Lung (tissue), 12 donors: Measurements from ENCODE around the gene BIN1. TPM values are rescaled to one million over a fixed set of nuclear protein-coding genes. Genes with fewer than 3 reads are reported as not detected.

Experiments
- ATAC-seq: fragments of 200-7000 bp; cut with Tn5 transposase; one replicate; pipeline ENCODE4 v1.9.1; 2020; ENCODE audit warnings: moderate number of reproducible peaks; ENCODE audit not compliant: insufficient read depth, low FRiP score
- DNase-seq, 3 donors: peaks; one replicate each; pipeline ENCODE4 v3.0.0-alpha.2; 2013 to 2017
- H3K27ac ChIP-seq, 2 donors: one replicate each; pipeline ENCODE4 v1.5.1; 2013; ENCODE audit warnings: mild to moderate bottlenecking in 2 of 2, moderate library complexity in 2 of 2, control low read depth in 1 of 2, inconsistent platforms in 1 of 2, low read depth in 1 of 2, low read length in 1 of 2
- H3K27me3 ChIP-seq, 3 donors: one replicate each; pipeline ENCODE4 v1.5.1; 2013; ENCODE audit warnings: low read length in 2 of 3; ENCODE audit not compliant: control insufficient read depth in 3 of 3, insufficient read depth in 3 of 3
- H3K36me3 ChIP-seq, 4 donors: one replicate each; pipeline ENCODE4 v1.5.1; 2013; ENCODE audit warnings: low read length in 4 of 4, mild to moderate bottlenecking in 1 of 4, moderate library complexity in 1 of 4; ENCODE audit not compliant: control insufficient read depth in 4 of 4, insufficient read depth in 4 of 4
- H3K4me1 ChIP-seq, 5 donors: one replicate each; pipeline ENCODE4 v1.5.1; 2013; ENCODE audit warnings: low read length in 5 of 5, mild to moderate bottlenecking in 2 of 5, moderate library complexity in 1 of 5; ENCODE audit not compliant: control insufficient read depth in 5 of 5, insufficient read depth in 5 of 5
- H3K4me3 ChIP-seq: one replicate; pipeline ENCODE4 v1.5.1; 2013; ENCODE audit warnings: mild to moderate bottlenecking, control low read depth, moderate library complexity
- H3K9ac ChIP-seq, 2 donors: one replicate each; pipeline ENCODE4 v1.5.1; 2013; ENCODE audit warnings: low read length in 2 of 2, control low read depth in 1 of 2; ENCODE audit not compliant: insufficient read depth in 1 of 2
- H3K9me3 ChIP-seq, 4 donors: one replicate each; pipeline ENCODE4 v1.5.1; 2013; ENCODE audit warnings: low read length in 3 of 4, mild to moderate bottlenecking in 1 of 4, moderate library complexity in 1 of 4; ENCODE audit not compliant: control insufficient read depth in 4 of 4, insufficient read depth in 3 of 4
- WGBS, 2 donors: extraction: QIAGEN DNeasy Blood & Tissue Kit; methylation state at CpG; one replicate each; pipeline ENCODE4 v1.1.7; 2013; 5-methylcytosine and 5-hydroxymethylcytosine counted together
- polyA plus RNA-seq, 2 donors: library from polyadenylated mRNA; stranded (reverse); fragments of 200-250 nt; gene quantifications; one replicate each; pipeline ENCODE4 v1.2.1, GENCODE V29; 2013
- total RNA-seq, 2 donors: library from RNA; depleted of rRNA in 1 of 2; stranded (reverse); fragments of >200 nt in 1 of 2; gene quantifications; one replicate each; pipeline ENCODE4 v1.2.1, GENCODE V29; 2014 to 2021
- TF ChIP-seq, protein P1 (sequence below): IDR thresholded peaks from 2 replicates; pipeline ENCODE4 v1.5.1; 2012; ENCODE audit warnings: mild to moderate bottlenecking; ENCODE audit errors: control extremely low read depth, extremely low read depth
- donor health status: control.
- donor health status: control.
- donor health status: Bipolar disorder and iron deficiency.
- donor health status: healthy.
- donor health status: DM: yes; HTN: yes; CAD: no.

BIN1 gene
- total and polyA plus RNA-seq, 4 donors: 28.8 to 41.7 (median 36.2) TPM

DNA sequence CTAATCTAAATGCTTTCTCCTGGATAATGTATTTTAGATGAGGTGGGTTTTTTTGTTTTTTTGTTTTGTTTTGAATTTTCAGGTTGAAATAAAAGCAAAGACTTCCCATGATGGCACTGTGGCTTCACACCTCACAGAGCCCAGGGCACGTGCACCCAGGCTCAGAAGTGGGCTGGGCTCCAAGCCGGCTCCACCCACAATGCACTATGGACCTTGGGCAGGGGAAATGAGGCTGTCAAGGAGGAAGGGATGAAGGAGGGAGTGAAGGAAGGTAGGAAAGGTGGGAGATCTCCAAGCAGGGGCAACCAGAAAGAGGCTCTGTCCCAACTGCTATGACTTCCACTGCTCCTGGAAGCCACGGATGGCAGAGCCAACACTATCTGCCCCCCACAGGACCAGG is 60.4 kb downstream of the BIN1 start:
- peak in 1 of 3 donors; percentile 9 for DNase-seq
- H3K36me3 ChIP-seq: peaks cover 0 to 19% (median 4%) of the 10 kb centered on the region in 4 donors
- no peak overlapping the region for H3K9ac ChIP-seq
- WGBS, 2 donors: 71 to 77% methylated on average over 3 of the region's 3 CpGs
- no peak for ATAC-seq
- H3K27ac ChIP-seq: no peak overlapping the region
- H3K4me3 ChIP-seq: no peak overlapping the region
- no peaks in the 10 kb centered on the region for H3K27me3 ChIP-seq
- H3K9me3 ChIP-seq: peaks cover 0 to 2% (median 0%) of the 10 kb centered on the region in 4 donors
- H3K4me1 ChIP-seq: peaks cover 0 to 23% (median 4%) of the 10 kb centered on the region in 5 donors
- TF ChIP-seq, protein P1, sequence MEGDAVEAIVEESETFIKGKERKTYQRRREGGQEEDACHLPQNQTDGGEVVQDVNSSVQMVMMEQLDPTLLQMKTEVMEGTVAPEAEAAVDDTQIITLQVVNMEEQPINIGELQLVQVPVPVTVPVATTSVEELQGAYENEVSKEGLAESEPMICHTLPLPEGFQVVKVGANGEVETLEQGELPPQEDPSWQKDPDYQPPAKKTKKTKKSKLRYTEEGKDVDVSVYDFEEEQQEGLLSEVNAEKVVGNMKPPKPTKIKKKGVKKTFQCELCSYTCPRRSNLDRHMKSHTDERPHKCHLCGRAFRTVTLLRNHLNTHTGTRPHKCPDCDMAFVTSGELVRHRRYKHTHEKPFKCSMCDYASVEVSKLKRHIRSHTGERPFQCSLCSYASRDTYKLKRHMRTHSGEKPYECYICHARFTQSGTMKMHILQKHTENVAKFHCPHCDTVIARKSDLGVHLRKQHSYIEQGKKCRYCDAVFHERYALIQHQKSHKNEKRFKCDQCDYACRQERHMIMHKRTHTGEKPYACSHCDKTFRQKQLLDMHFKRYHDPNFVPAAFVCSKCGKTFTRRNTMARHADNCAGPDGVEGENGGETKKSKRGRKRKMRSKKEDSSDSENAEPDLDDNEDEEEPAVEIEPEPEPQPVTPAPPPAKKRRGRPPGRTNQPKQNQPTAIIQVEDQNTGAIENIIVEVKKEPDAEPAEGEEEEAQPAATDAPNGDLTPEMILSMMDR: no peak

DNA sequence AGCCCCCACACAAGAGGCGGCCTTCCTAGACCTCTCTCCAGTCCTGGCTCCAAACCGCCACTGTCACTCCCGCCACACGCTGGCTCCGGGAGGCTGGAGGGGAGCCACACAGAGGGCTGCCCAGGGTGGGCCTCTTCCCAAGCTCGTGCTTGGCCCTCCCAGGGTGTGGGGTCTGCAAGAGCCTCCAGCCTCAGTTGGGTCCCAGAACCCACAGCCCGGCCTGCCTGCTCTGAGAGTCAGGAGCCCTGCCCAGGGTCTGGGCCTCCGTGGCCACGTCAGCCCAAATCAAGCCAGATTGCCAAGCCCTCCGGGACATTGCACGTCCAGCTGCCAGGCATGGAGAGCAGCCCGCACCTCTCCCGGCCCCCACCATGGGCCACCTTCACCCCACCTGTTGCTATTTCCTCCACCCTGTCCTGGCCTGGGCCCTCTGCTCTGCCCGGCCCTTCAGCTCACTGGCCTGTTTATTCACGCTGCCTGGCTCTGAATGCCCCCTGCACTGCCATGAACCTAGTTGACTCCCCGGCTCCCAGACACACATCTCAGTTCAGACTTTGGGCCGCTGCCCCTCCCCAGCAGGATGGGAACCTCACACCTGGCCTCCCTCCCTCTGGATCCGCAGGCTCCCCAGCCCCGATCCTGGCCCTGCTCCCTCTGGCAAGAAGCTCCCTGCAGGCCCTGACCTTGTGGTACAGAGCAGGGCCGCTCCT is 61.0 kb downstream of the BIN1 start:
- 77 to 92% methylated on average over 20 of the region's 20 CpGs for WGBS, 2 donors
- no peaks in the 10 kb centered on the region for H3K27me3 ChIP-seq
- peaks cover 0 to 2% (median 0%) of the 10 kb centered on the region in 4 donors for H3K9me3 ChIP-seq
- H3K9ac ChIP-seq: no peak overlapping the region
- peaks cover 0 to 23% (median 4%) of the 10 kb centered on the region in 5 donors for H3K4me1 ChIP-seq
- H3K27ac ChIP-seq: no peak overlapping the region
- ATAC-seq (no peak), DNase-seq (peak in 2 of 3 donors; percentile 37 to 71)
- no peak overlapping the region for H3K4me3 ChIP-seq
- peaks cover 0 to 19% (median 4%) of the 10 kb centered on the region in 4 donors for H3K36me3 ChIP-seq
- TF ChIP-seq, protein P1: no peak

DNA sequence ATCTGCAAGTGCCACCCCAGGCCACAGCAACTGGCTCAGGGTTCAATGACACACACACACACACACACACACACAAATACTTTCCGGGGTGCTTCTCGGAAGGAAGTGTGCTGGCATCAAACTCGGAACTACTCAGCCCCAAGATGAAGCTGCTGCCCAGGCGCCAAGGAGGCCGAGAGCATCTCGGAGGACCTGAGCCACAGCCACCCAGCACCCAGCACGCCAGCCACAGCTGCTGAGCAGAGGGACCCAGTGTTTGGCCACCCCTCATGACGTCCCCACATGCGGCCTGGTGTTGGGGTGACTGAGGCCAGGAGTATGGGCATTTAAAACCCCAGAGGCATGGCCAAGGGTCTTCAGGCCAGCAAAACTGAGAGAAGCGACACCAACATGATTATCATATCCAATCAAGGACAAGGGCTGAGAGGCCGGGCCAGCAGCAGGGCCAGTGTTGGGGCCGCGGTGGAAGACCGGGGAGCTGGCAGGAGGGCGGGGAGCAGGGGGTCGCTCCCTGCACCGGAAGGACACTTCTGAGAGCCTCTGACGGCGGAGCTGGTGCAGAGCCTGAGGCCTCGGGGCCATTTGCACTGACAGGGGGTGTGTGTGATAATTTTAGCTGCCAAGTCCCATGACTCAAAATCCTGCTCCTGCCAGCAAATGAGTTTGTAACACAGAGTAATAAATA is 61.8 kb downstream of the BIN1 start:
- peaks cover 0 to 13% (median 3%) of the 10 kb centered on the region in 4 donors for H3K36me3 ChIP-seq
- H3K27me3 ChIP-seq: no peaks in the 10 kb centered on the region
- no peak overlapping the region for H3K9ac ChIP-seq
- no peak overlapping the region for H3K27ac ChIP-seq
- WGBS, 2 donors: 83 to 84% methylated on average over 20 of the region's 20 CpGs
- DNase-seq: peak in 2 of 3 donors; percentile 22 to 71
- peaks cover 0 to 2% (median 0%) of the 10 kb centered on the region in 4 donors for H3K9me3 ChIP-seq
- H3K4me1 ChIP-seq: peaks cover 0 to 22% (median 2%) of the 10 kb centered on the region in 5 donors
- H3K4me3 ChIP-seq: no peak overlapping the region
- ATAC-seq: no peak
- TF ChIP-seq, protein P1: no peak
